ENCODE data around the gene DUSP8. TPM values are rescaled to one million over a fixed set of nuclear protein-coding genes. Genes with fewer than 3 reads are reported as not detected.

DUSP8 gene
- polyA plus RNA-seq, 1 of the 3 experiments (the other 2 are of a cell fraction), result 2.0 TPM

GRCh38 chr11:1506981-1507380, 65.1 kb downstream of the DUSP8 start (continued):
- no peak for TF ChIP-seq CTCF (IDR thresholded peaks at IDR 0.05)
- TF ChIP-seq USF1 (IDR thresholded peaks at IDR 0.05; ENCODE audit: borderline replicate concordance, low read depth), result no peak
- TF ChIP-seq EP300 (IDR thresholded peaks at IDR 0.05; ENCODE audit: borderline replicate concordance in 1 of 2, low read depth in 1 of 2, low read length in 1 of 2), result no peak
- no peak for TF ChIP-seq CHD2 (IDR thresholded peaks at IDR 0.05; ENCODE audit: low read length, partially characterized antibody)
- TF ChIP-seq FOXJ3 (CRISPR knock-in tag; IDR thresholded peaks at IDR 0.05), result no peak

- Histone ChIP-seq H3F3A (replicated peaks; ENCODE audit: insufficient read depth) (no peaks in the 10 kb centered on the region), H3K9me3 (no peaks in the 10 kb centered on the region), H3K27ac (ENCODE audit: low read depth in 2 of 2, low read length in 1 of 2) (no peak overlapping the region), H3K9ac (no peak overlapping the region), H3K27me3 (ENCODE audit: insufficient read depth) (no peaks in the 10 kb centered on the region), H3K36me3 (replicated peaks in 1 of 2; ENCODE audit: control insufficient read depth in 1 of 2, insufficient read depth in 2 of 2, low read length in 1 of 2) (no peaks in the 10 kb centered on the region), H4K20me1 (ENCODE audit: insufficient read depth) (peaks cover 78% of the 10 kb centered on the region), H3K79me2 (ENCODE audit: insufficient read depth) (peaks cover 62% of the 10 kb centered on the region; the same call in 1 of the 2 replicates), H3K4me2 (no peak overlapping the region), H3K9me2 (no peaks in the 10 kb centered on the region), H2AFZ (ENCODE audit: low read depth) (no peak overlapping the region), H3K4me1 (ENCODE audit: control insufficient read depth in 1 of 2, insufficient read depth in 2 of 2, low read depth in 1 of 2, low read length in 1 of 2) (peaks cover 0 to 54% of the 10 kb centered on the region in 2 experiments; a peak in 1 of 4 replicates), H3K4me3 (ENCODE audit: low read depth in 2 of 2, low read length in 1 of 2) (no peak overlapping the region)
- DNase-seq, result no peak
- POLR2A ChIA-PET, result no interaction called here
- WGBS (ENCODE audit: low lambda C conversion rate), result 84% methylated on average over 10 of the region's 11 CpGs
- TF ChIP-seq ZBTB33 (IDR thresholded peaks at IDR 0.05; ENCODE audit: borderline replicate concordance, low read depth) (no peak), CHD2 (IDR thresholded peaks at IDR 0.05; ENCODE audit: low read length, partially characterized antibody) (no peak), TCF12 (IDR thresholded peaks at IDR 0.05) (no peak), REST (IDR thresholded peaks at IDR 0.05; ENCODE audit: low read depth, low read length) (no peak), GABPA (IDR thresholded peaks at IDR 0.05; ENCODE audit: low read depth) (no peak), RFX5 (IDR thresholded peaks at IDR 0.05; ENCODE audit: low read length) (no peak), YY1 (IDR thresholded peaks at IDR 0.05; ENCODE audit: low read depth) (no peak), EZH2phosphoT487 (IDR thresholded peaks at IDR 0.05; ENCODE audit: borderline replicate concordance, low read depth) (no peak), POLR2AphosphoS5 (IDR thresholded peaks at IDR 0.05; ENCODE audit: low read depth, low read length) (no peak), NRF1 (IDR thresholded peaks at IDR 0.05; ENCODE audit: low read depth, low read length) (no peak), FOXJ3 (CRISPR knock-in tag; IDR thresholded peaks at IDR 0.05) (no peak), TEAD4 (IDR thresholded peaks at IDR 0.05; ENCODE audit: borderline replicate concordance, insufficient read depth) (no peak), PBX3 (IDR thresholded peaks at IDR 0.05) (no peak), RXRA (IDR thresholded peaks at IDR 0.05; ENCODE audit: borderline replicate concordance, low read depth) (no peak), SIN3A (IDR thresholded peaks at IDR 0.05; ENCODE audit: borderline replicate concordance, low read depth, low read length) (no peak), CTCF (IDR thresholded peaks at IDR 0.05) (no peak), FOSL2 (IDR thresholded peaks at IDR 0.05; ENCODE audit: borderline replicate concordance, low read depth) (no peak)
- CTCF ChIA-PET, result interaction anchor here (1.3 to 7.6 kb wide), 3 partner anchors 9 to 41 kb away, joined by 3 to 40 read pairs (median 6); no protein-coding TSS in a partner anchor
These were observed 66.6 kb downstream of the DUSP8 start for GRCh38 chr11:1505480-1505879.
